Right lobe of liver (tissue), 4 donors: Measurements from ENCODE around the gene CTNND1.

Source experiments
- CTCF ChIP-seq, 4 donors: fragments of 200-600 bp in 3 of 4; fragments of 450-650 bp in 1 of 4; IDR thresholded peaks; one replicate each; pipeline versions ENCODE4 v1.5.1 to v1.8.0; 2016 to 2022; ENCODE audit warnings: antibody characterized with exemption in 4 of 4, mild to moderate bottlenecking in 2 of 4
- POLR2A ChIP-seq: fragments of 450-650 bp; IDR thresholded peaks from one replicate; pipeline ENCODE4 v1.6.1; 2017; ENCODE audit warnings: antibody characterized with exemption, mild to moderate bottlenecking
- donor health status: DM: no; HTN: no; CAD: no.
- donor health status: DM: no; HTN: no; CAD: no.
- donor health status: DM: no; HTN: yes; CAD: no.

DNA sequence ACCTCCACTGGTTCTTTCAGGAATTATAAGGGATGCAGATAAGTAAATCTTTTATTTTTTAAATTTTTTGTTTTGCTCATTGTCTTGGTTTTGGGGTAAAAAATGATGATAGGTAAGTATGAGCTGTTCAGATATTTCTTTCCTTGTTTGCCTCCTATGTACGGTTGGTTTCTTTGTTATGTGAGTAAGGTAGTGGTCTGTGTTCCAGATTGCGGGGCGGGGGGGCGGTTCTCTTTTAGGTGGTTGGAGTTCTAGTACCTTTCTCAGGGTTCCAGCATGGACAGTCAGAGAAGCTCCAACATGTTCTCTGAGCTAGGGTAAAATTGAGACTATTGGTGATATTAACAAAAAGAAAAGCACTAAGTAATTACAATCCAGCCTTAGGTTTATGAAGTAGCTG, 2.4 kb downstream of the CTNND1 start:
- no peak for TF ChIP-seq POLR2A
- TF ChIP-seq CTCF (IDR thresholded peaks at IDR 0.05), result no peak
